Upper lobe of left lung (tissue), 4 donors: Measurements from ENCODE around the gene C20orf204.

ENCODE experiments used
- EP300 ChIP-seq, 4 donors: sonication (generic); formaldehyde crosslinking; IDR thresholded peaks; one replicate each; pipeline ENCODE4 v1.5.1; 2017; ENCODE audit warnings: antibody characterized with exemption in 4 of 4, control low read depth in 2 of 4
- POLR2A ChIP-seq, 4 donors: fragments of 450-650 bp; IDR thresholded peaks; one replicate each; pipeline ENCODE4 v1.5.1; 2016 to 2017; ENCODE audit warnings: antibody characterized with exemption in 4 of 4, mild to moderate bottlenecking in 2 of 4
- POLR2AphosphoS5 ChIP-seq, 2 donors: sonication (generic); formaldehyde crosslinking; IDR thresholded peaks; one replicate each; pipeline ENCODE4 v1.5.1; 2017; ENCODE audit warnings: antibody characterized with exemption in 2 of 2
- TF ChIP-seq, protein P1 (sequence below), 6 experiments: fragments of 450-650 bp in 4 of 6; fragments of 200-600 bp in 2 of 6; sonication (generic) in 2 of 6; IDR thresholded peaks; one replicate each; pipeline ENCODE4 v1.5.1; 2016 to 2019; ENCODE audit warnings: antibody characterized with exemption in 6 of 6

- TF ChIP-seq, protein P1, sequence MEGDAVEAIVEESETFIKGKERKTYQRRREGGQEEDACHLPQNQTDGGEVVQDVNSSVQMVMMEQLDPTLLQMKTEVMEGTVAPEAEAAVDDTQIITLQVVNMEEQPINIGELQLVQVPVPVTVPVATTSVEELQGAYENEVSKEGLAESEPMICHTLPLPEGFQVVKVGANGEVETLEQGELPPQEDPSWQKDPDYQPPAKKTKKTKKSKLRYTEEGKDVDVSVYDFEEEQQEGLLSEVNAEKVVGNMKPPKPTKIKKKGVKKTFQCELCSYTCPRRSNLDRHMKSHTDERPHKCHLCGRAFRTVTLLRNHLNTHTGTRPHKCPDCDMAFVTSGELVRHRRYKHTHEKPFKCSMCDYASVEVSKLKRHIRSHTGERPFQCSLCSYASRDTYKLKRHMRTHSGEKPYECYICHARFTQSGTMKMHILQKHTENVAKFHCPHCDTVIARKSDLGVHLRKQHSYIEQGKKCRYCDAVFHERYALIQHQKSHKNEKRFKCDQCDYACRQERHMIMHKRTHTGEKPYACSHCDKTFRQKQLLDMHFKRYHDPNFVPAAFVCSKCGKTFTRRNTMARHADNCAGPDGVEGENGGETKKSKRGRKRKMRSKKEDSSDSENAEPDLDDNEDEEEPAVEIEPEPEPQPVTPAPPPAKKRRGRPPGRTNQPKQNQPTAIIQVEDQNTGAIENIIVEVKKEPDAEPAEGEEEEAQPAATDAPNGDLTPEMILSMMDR (IDR thresholded peaks at IDR 0.05) = no peak
- no peak for TF ChIP-seq POLR2A (IDR thresholded peaks at IDR 0.05)
- no peak for TF ChIP-seq POLR2AphosphoS5 (IDR thresholded peaks at IDR 0.05)
- no peak for TF ChIP-seq EP300 (IDR thresholded peaks at IDR 0.05)
These were observed 30.6 kb upstream of the C20orf204 start for GRCh38 chr20:64005394-64005793.
